Measurements from ENCODE around the gene KCTD16.

Gene KCTD16

GRCh38 chr5:144170276-144171024, at the start of gene KCTD16, which contains the start of gene YIPF5:
Gene KCTD16, plus strand, starts transcription at chr5:144170873.
Gene YIPF5, minus strand, starts transcription at chr5:144170659. Its CDS starts 704 bp downstream, at chr5:144169955.
- DNase-seq (ENCODE audit: low read depth in 2 of 2), result peak; percentile 95 to 97

GRCh38 chr5:144121577-144121976, 49.1 kb upstream of the KCTD16 start:
- DNase-seq (ENCODE audit: low read depth in 2 of 2), result no peak

DNA sequence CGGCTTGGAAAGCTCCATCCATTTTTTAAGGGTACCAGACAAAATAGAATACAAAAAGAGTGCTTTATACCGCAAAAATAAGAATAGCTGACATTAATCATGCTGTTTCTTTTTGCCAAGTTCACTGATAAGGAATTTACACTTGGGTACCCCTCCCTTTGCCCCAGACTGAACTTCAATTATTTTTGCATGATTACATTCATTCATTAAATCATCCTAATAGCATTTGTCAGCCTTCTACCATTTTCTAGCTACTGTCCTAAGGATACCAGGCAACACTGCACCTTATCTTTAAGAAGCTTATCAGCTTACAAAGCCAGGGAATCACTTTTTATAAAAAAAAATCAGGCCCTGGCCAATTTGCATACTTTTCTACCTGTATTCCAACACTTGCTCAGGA, 48.6 kb upstream of the KCTD16 start:
- no peak for DNase-seq (ENCODE audit: low read depth in 2 of 2)

DNA sequence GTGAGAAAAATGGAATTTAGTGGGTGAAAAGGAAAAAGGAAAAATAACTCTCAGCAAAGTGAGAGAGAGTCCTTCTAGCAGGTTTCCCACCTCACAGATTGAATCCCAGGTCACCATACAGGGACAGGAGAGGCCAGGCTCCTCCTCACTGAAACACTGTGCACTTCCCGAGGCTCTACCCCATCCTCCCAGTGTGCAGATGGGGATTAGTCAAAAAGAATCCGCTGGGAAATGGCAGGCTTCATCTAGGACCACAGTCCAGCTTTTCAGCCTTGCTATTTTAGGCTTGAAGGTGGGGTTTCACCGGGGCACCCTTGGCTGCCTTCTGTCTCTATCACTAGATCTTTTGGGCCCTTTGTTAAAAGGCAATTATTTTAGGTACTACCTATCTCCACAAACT, 48.0 kb upstream of the KCTD16 start:
- DNase-seq (ENCODE audit: low read depth in 2 of 2), result no peak

DNA sequence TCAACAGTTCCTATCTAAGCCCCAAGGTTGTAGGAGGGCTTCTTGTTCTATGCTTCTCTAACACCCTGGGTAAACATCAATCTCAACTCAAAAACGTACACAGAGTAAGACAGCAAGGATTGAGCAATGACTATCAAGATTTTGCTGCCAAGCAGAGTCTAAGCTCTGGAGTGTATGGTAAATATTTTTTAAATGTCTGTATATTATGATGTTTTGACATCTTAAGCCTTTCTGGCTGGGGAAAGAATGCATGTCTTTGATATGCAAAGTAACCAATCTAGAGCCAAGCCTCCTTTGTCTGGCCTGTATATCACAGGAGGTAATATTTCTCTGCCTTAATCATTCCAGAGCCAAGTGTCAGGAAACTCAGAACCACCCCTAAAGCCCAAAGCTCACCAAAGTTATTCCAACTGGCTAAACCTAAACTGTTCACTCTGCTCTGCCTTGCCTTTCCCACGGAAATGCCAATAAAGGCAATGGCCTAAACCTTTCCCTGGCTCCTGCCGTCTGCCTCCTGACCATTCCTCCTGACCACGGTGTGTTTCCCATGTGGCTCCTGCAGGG, 45.4 kb upstream of the KCTD16 start:
- no peak for DNase-seq (ENCODE audit: low read depth in 2 of 2)

DNA sequence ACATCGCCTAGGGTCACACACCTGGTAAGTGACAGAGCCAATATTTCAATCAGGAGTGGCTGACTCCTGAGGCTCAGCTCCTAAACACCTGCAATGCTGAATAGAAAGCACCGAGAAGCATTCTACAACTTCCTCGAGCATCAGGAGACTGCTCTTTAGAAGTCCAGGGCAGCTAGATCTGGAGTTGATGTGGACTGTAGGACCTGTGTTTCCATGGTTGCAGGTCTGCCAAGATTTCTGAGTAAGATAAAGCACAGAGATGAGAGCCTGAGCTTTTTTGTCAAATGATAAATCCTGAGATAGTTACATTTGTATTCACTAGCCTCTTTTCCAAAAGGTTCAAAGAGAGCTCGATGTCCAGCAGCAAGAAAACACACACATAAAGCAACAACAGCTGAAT, 44.0 kb upstream of the KCTD16 start:
- no peak for DNase-seq (ENCODE audit: low read depth in 2 of 2)

- no peak for DNase-seq (ENCODE audit: low read depth in 2 of 2)
Measured at GRCh38 chr5:144128844-144129243, 41.8 kb upstream of the KCTD16 start.

GRCh38 chr5:144130306-144130705, 40.4 kb upstream of the KCTD16 start:
- no peak for DNase-seq (ENCODE audit: low read depth in 2 of 2)

- no peak for DNase-seq (ENCODE audit: low read depth in 2 of 2)
Measured at GRCh38 chr5:144131261-144131660, 39.4 kb upstream of the KCTD16 start.

DNA sequence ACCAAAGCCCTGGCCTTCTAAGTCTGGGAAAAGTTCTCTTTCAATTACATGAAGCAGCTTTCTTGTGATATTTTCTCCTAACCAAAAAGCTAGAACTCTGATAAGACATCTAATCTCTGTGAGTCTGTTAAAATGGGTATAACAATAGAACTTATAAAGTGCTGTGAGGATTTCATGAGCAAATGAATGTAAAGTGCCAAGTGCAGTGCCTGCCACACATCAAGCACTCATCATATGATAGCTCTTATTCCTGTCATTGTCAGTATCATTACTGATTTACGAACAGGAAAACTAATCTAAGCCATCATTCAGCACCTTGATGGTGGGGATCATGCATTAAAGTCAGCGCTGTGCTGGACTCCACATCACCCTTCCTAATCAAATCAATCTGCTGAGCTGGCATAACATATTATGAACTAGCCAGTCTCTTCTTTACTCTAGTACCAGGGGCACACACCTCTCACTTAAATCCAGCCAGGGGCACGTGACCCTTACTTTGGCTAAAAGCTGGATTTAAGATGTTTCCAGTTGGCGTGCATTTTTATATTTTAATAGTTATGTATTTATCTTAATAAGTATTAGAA, 37.5 kb upstream of the KCTD16 start:
- no peak for DNase-seq (ENCODE audit: low read depth in 2 of 2)

DNA sequence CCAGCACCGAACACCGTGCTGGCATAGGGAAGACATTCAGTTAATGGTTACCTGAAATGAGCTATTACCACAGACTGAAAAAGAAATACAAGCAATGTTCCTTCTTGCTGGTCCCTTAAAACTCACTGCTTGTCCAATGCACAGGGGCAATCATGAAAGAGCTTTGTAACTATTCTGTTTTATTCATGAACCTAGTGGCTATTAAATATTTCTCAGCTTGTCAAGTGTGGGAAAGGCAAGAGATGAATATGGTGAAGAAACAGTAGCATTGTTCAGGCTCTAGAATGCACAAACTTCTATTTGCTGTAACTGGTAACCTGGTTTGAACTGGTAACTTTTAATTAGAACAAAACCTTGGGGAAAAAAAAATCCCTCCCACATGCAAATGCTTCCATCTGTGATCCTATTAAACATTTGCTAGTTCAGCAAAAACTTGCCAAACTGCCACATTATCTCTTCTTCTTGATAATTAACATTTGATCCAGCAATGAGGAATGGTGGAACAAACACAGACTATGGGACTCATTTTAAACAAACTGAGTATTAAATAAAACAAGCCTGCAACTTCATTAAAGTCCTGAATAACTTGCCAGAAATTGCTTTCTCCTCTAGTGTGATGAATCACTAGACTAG, 36.4 kb upstream of the KCTD16 start:
- DNase-seq (ENCODE audit: low read depth in 2 of 2), result no peak

- DNase-seq (ENCODE audit: low read depth in 2 of 2), result no peak
Measured at GRCh38 chr5:144135113-144135762, 35.4 kb upstream of the KCTD16 start.

DNA sequence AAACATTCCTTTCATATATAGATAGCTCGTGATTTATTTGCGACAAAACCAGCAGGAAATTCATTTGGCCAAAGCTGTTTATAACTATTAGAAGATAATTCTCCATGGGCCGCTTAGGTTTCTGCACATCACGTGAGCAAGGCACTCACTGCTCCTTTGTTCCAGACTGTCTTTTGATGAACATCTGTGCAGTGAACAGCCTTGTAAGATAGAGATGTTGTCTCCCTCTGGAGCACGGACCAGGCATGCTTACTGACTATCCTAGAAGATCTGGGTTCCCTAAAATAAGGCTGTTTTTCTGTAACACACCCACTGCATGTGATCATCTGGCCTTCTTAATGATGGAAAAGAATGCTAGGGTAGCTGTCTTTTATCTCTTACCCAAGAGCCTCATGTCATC, 31.1 kb upstream of the KCTD16 start:
- no peak for DNase-seq (ENCODE audit: low read depth in 2 of 2)

DNA sequence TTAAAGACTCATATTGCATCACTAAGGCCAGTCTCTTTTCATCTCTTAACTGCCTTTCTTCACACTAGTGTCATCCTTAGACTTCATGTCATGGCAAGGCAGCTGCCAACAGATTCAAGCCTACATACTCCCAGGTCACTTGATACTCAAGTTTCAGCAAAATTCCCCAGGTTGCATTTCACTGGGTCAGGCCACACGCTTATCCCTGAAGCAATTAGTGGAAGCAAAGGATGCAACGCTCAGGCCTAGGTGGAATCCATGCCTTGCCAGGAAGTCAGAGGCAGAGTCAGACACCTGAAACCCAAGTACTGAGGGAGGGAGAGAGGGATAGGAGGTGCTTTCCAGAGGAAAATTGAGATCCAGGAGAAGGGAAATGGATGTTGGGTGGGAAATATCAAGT, 29.1 kb upstream of the KCTD16 start:
- no peak for DNase-seq (ENCODE audit: low read depth in 2 of 2)

DNA sequence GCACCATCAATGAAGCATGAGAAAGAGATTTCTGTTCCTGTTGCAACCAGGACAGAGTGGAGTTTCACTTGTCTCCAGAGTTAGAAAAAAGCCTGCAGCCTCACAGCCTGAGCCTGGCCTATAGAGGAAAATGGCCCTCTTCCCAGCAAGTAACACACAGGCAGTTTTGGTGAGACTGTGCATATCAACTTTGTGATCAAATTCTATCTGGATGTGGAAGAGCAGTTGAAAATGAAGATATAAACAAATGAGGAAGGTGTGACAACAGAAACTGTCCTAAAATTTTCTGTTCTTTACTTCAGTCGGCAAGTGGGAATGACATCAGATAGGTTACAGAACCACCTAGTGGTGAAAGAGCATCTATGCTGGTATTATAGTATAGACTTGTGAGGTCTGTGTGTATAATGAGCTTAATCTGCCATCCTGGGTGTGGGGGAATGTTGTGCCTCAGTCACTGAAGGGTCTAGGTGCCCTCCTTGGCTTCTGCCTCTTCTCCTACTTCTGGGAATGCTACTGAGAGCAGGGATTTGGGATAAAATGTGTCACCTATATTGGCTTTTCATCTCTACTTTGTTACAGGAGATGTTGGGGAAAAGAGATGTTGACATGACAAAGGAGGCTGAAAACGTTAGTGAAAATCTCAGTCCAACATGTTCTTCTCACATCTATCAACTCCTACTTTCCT, 28.4 kb upstream of the KCTD16 start:
- DNase-seq (ENCODE audit: low read depth in 2 of 2), result no peak

GRCh38 chr5:144142824-144143162, 27.9 kb upstream of the KCTD16 start:
- DNase-seq (ENCODE audit: low read depth in 2 of 2), result no peak

DNA sequence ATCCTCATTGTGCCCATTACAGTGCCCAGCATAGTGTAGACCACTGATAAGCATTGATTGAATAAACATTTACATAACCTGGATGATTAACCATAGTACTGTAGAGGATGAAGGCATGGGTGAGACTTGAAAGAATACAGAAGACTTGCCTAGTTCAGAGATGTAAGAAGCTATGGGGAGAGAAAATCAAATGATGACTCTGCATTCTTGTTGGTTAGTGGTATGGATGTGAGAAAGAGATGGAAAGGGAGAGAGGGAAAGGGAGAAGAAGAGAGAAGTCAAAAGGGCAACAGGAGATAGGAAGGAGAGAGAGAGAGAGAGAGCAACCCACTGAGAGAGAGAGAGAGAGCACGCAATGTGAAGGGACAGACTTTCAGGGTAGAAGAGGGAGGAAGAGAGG, 27.0 kb upstream of the KCTD16 start:
- DNase-seq (ENCODE audit: low read depth in 2 of 2), result no peak

GRCh38 chr5:144144956-144145751, 25.5 kb upstream of the KCTD16 start:
- DNase-seq (ENCODE audit: low read depth in 2 of 2), result no peak

- DNase-seq (ENCODE audit: low read depth in 2 of 2), result no peak
Measured at GRCh38 chr5:144151026-144151425, 19.6 kb upstream of the KCTD16 start.

DNA sequence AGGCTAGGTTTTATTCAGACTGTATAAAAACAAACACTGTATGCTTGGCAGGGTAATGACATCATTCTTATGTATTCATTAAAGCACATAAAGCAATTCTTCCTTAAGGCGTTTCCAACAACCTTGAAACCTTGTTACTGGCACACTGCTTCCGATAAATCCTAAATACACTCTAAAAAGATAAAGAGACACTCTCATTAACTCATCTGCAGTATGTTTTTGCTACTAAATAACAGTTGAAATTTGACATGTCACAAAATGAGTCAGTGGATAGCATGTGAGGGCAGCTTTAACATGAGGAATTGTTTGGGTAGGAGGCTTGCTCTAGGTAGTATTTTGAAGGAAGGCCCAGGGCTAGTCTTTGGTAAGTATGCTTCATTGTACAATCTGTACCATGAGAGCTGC, 13.9 kb upstream of the KCTD16 start:
- no peak for DNase-seq (ENCODE audit: low read depth in 2 of 2)

DNA sequence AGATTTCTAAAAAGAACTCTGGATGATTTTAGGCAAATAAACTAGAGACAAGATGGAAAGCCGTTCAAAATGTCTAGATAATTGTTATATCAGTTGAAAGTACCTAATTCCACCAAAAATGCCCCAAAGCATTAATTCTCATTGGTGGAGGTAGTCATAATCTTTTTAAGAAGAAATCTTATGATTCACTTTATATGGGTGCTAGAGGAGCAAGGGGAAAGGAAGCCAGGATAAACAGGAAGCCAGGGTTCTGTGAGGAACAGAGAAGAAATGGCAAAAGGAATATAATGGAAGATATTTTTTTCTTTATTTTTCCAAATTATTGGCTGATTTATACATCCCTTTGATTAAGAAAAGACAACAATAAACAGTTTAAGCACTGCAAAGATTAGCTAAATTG, 8.0 kb upstream of the KCTD16 start:
- no peak for DNase-seq (ENCODE audit: low read depth in 2 of 2)

Data from stimulated activated CD8-positive, alpha-beta memory T cell treated with anti-CD3 and anti-CD28 coated beads, Interleukin-7, amount 100 ng/mL, for 4 hours (primary cell).